ENCODE data around the gene POLD3.

POLD3 gene, protein sequence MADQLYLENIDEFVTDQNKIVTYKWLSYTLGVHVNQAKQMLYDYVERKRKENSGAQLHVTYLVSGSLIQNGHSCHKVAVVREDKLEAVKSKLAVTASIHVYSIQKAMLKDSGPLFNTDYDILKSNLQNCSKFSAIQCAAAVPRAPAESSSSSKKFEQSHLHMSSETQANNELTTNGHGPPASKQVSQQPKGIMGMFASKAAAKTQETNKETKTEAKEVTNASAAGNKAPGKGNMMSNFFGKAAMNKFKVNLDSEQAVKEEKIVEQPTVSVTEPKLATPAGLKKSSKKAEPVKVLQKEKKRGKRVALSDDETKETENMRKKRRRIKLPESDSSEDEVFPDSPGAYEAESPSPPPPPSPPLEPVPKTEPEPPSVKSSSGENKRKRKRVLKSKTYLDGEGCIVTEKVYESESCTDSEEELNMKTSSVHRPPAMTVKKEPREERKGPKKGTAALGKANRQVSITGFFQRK

DNA sequence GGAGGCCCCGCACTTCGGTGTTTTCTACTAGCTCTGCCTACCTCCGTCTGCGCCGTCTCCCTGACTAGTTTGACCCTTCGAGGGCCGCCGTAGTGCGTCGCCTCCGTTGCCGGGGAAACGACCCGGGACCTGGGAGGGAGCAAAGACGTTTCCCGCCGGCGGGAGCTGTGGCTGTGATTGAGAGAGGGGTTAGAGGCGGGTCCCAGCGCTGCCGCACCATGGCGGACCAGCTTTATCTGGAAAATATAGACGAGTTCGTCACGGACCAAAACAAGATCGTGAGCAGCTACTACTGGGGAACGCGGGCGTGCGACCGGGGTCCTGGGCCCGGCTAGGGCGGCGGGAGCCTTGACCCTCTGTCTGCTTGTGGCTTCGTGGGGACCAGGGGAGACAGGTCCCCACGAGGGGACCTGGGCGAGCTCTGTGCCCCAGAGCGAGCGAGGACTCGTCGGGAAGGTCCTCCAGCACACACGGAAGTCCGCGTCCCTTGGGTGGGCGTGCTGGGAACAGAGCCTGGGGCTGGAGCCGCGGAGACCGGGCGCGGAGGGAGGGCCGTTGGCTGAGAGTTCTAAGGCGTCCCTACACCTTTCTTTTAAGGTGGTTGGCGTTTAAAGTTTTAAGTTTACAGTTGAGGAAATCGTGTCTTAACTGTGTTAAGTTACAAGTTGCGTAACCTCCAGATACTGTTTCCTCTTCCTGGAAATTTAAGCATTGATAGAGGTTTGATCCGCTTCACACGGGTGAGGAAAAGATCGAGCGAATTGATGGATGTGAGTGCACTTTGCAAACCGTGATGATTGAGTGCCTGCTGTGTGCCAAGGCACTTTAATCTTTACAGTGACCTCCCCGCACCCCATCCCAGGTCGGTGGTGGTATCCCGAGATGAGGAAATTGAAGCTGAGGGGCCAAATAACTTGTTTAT, at the start of gene POLD3:
Gene POLD3 (plus strand): TSS at position 142 of the 922 bp plus-strand sequence. CDS start 77 bp downstream, at position 219.
- peak; percentile 62 for DNase-seq (ENCODE audit: low spot score)

GRCh38 chr11:74543991-74544390, 48.4 kb upstream of the POLD3 start:
- no peak for DNase-seq (ENCODE audit: low spot score)

GRCh38 chr11:74546752-74547151, 45.6 kb upstream of the POLD3 start:
- no peak for DNase-seq (ENCODE audit: low spot score)

DNA sequence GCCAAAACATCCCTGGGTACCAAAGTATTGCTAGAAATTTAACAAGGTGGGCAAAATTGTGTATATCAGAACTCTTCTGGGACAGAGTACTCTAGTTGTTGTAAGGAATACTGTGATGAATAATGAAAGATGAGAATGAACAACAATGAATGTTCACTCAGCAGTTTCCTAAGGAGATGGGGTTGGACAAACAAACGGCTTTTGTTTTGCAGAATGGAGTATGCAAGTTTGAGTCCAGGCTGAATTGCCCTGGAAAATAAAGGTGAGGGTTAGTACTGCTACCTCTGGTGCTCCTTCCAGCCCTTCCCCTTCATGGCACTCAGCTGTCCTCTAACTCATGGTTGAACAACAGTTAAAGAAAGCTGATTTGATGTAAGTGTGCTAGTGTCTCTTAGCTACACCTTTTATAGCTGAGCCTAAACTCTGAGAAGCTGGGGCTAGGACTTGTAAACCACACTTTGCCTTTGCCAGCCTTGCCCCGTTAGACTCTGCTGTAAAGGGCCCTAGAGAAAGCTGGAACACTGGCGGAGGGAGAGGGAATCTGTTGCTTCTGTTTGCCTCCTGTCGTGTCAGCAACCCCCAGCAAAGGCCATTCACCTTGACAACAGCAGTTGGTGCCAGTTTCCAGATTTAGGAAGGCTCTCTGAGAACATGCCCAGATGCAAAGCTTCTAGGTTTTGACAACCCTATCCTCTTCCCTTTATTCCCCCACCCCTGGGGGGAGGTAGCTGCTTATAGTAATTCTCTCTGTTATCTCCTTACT, 41.2 kb upstream of the POLD3 start:
- DNase-seq (ENCODE audit: low spot score), result no peak

GRCh38 chr11:74551754-74552145, 40.6 kb upstream of the POLD3 start:
- DNase-seq (ENCODE audit: low spot score), result no peak

DNA sequence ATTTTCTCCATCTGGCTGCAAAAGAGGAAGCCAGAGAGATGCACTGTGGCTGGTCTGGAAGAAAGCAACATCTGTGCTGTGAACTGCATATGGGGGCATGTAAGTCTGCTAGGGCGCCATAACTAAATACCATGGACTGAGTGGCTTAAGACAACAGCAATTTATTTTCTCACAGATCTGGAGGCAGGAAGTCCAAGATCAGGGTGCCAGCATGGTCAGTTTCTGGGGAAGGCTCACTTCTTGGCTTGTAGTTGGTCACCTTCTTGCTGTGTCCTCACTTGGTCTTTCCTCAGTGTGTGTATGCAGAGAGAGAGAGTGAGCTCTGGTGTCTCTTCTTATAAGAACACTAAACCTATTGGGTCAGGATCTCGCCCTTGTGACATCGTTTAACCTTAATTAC, 34.9 kb upstream of the POLD3 start:
- no peak for DNase-seq (ENCODE audit: low spot score)

DNA sequence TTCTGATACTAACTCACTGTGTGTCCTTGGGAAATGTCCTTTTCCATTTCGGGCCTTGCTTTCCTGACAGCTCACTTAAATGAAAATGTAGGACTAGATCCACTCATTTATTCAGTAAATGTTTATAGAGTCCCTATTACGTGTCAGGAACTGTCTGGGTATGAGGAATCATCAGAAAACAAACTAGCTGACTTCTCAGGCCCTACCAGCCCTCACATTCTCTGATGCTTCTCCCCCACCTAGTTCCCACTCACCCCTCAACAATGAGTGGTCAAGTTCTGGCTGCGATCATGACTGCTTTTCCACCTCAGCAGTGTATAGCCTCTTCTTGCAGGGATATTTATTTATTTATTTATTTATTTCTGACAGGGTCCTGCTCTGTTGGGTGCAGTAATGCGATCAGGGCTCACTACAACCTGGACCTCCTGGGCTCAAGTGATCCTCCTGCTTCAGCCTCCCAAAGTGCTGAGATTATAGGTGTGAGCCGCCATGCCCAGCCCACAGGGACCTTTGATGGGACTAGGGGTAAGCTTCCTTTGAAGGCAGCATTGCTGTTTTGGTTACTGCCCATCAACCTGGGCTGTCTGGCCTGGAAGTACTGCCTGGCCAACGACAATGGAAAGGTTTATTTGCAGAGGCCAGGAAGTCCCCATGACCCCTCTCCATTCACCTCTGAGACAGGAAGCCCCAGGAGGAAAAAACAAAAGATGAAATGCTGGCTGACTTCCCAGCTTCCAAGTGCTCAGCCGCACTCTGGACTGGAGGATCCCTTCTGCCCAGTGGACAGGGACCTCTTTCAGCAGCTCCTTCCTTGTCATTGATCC, 33.1 kb upstream of the POLD3 start:
- DNase-seq (ENCODE audit: low spot score), result no peak

GRCh38 chr11:74559934-74560309, 32.5 kb upstream of the POLD3 start:
- DNase-seq (ENCODE audit: low spot score), result no peak

DNA sequence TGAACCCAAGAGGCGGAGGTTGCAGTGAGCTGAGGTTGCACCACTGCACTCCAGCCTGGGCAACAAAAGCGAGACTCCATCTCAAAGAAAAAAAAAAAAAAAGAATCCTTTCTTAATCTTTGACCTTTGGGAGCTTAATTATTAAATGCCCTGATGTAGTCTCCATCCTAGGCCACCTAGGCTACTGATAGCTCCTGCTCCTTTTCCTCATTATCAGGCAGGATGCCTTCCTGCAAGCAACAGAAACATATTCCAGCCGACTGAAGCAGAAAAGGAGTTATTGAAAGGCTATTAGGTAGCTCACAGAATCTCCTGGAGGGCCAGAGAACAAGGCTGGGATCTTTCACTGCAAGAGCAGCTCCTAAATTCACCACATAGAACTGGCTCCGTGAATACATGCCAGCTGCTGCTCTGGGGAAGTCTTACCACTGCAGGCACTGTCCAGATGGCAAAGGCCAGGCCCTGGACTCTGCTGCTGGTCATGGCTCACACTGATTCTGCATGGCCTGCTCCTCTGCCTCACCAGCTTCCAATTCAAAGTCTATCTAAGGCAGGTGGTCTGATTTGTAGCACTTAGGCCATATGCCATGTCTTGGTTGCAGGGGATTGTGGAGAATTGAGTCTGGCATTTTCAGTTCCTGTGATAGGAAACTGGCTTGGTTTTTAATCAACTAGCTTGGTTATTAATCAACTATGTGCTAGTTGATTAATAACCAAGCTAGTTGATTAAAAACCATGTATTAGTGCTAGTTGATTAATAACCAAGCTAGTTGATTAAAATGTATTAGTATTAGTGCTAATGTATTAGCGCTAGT, 26.0 kb upstream of the POLD3 start:
- DNase-seq (ENCODE audit: low spot score), result no peak

- no peak for DNase-seq (ENCODE audit: low spot score)
Observed at GRCh38 chr11:74568028-74568427, 24.4 kb upstream of the POLD3 start.

DNA sequence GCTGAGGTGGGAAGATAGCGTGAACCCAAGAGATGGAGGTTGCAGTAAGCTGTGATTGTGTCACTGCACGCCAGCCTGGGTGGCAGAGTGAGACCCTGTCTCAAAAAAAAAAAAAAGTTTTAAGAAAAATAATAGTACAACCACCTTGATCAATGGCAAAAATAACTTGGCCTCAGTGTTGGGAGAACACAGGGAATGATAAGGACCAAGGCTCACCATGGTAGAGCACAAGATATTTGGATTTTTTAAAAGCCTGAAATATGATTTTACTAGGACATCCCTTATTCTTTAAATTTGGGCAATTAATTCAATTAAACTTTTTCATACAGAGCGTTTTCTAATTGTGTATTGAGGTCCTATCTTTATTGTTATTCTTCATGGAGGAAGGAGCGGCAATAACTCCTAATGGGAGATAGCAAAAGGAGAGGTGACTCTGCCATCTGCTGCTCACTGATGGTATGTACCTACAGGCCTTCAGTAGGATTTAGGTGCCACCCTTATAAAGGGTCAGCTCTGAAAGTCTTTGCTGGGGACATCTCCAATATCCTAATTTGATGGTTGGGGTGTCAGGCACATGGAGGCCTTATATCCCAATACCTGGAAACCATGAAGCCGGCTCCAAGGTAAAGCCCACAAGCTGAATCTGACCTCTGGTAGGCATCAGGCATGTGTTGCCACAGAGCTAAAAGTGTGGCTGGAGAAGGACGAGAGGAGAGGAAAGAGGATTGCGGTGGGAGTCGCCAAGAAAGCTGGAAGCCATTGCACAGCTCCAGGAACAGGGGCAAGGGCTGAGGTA, 21.9 kb upstream of the POLD3 start:
- peak; percentile 47 for DNase-seq (ENCODE audit: low spot score)

- DNase-seq (ENCODE audit: low spot score), result no peak
Observed at GRCh38 chr11:74571062-74571399, 21.4 kb upstream of the POLD3 start.

GRCh38 chr11:74572349-74572748, 20.0 kb upstream of the POLD3 start:
- no peak for DNase-seq (ENCODE audit: low spot score)

DNA sequence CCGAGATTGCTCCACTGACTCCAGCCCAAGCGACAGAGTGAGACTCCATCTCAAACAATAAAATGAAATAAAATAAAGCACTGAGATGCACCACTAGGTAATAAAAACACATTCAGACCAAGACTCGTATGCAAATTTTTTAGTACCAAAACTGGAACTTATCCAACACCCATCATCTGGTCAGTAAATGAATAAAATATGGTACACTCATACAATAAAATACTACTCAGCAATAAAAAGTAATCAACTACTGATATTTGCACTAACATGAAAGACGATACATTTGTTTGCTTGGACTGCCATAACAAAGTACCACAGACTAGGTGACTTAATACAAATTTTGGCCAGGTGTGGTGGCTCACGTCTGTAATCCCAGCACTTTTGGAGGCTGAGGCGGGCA, 17.8 kb upstream of the POLD3 start:
- no peak for DNase-seq (ENCODE audit: low spot score)

DNA sequence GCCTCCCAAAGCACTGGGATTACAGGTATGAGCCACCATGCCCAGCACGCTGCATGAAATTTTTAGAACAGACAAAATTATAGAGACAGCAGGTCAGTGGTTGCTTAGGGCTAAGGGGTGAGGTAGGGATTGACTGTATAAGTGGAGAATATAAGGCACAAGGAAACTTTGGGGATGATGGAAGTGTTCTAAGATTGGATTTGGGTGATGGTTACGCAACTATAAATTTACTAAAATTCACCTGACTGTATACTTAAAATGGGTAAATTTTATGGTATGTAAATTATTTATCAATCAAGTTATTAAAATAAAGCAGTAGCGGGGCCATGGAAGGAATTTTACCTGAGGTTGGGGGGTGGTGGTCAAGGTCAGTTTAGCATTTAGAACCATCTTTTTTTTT, 16.4 kb upstream of the POLD3 start:
- DNase-seq (ENCODE audit: low spot score), result no peak

DNA sequence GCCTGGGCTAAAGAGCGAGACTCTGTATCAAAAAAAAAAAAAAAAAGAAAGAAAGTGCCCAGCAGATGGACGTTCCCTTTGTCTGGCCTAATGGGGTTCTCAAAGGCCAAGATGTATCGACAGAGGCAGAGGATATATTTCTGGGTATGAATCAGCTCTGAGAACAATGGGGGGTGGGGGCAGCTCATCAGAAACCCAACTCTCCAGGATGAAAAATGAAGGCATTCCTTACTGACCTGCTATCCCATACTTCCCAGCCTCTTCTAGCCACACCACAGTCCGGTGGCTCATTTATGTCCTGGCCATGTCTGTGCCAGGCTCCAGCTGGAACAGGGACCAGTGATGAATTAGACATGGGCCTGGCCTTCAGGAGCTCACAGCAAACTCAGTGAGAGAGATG, 15.2 kb upstream of the POLD3 start:
- DNase-seq (ENCODE audit: low spot score), result no peak

DNA sequence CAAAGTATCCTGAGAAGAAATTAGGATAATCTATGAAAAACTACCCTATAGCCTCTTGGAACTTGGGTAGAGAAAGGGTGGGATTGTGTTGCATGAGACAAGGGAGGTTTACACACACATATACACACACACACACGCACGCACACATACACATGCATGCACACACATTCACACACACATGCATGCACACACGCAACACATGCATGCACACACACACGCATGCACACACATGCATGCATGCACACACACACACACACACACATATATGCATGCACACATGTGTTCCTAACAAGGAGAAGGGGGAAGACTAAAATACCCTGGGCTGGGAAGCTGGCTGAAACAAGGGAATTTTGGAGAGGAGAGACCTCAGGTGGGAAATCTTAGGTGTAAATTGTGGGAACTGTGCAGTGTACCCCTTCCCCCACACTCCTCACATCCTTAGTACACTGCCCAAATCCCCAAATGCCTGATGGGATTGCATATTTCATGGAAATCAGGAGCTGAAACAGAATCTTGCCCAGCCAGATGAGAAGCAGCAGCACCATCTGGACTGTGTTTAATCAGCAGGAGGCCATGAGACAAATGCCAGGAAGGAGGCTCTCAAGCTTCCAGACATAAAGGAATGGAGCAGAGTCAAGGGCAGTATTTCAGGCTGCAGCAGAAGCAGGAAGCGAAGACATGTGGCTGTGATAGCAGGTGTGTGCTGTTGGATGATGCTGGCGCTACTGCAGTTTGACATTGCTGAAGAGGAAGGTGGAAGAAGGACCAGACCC, 14.6 kb upstream of the POLD3 start:
- no peak for DNase-seq (ENCODE audit: low spot score)

DNA sequence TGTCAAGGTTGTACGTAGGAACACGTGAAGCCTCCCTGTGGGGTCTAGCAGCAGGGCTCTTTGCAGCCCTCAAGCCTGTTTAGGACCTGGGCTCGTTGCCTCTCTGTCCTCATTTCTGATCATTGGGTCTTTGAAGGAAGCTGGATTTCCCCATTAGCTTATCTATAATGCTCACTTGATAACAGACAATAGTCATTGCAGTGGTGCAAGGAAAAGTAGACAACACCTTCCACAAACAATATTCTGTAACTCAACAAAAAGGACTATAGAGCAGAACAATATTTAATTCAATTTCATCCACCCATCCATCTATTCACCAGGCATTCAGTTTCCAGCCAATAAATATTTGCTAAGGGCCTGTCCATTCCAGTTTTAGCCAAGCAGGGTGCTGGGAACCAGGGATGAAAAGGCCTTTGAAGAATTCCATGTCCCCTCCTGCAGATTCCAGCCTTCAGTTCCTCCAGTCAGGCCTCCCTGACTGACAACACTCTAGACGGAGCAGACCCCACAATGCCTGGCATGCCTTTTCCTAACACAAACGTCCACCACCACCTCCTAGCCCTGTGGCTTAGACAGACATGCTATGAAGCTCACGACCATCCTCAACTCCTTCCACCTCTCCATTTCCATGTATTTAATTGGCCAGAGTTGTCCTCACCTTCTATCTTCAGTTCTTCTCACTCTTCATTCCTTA, 12.7 kb upstream of the POLD3 start:
- no peak for DNase-seq (ENCODE audit: low spot score)
